RWPE1 (cell line): ENCODE measurements around the gene ZNF205.

Experiments used
- CTCF ChIA-PET: fragments of 350-600 bp; sonication (Branson Sonifier 250); formaldehyde crosslinking; extraction: SDS; loops from one replicate; lab custom pipeline; 2021; lab: Yijun Ruan, JAX
- POLR2A ChIA-PET: fragments of 400-600 bp; formaldehyde crosslinking; extraction: SDS; loops from one replicate; lab custom pipeline; 2020; ENCODE audit warnings: antibody characterized with exemption; ENCODE audit not compliant: low non-redundant PET; lab: Yijun Ruan, JAX
- DNase-seq: peaks from one replicate; pipeline ENCODE4 v3.0.0; 2012; ENCODE audit warnings: low spot score
- H3K27ac ChIP-seq: fragments of 450-650 bp; 2 replicates; pipeline ENCODE4 v1.5.1; 2017
- TF ChIP-seq, protein P1 (sequence below): fragments of 450-650 bp; conservative IDR thresholded peaks from 2 replicates; pipeline ENCODE4 v1.5.1; 2017; ENCODE audit warnings: low read depth, mild to moderate bottlenecking

The ZNF205 gene

DNA sequence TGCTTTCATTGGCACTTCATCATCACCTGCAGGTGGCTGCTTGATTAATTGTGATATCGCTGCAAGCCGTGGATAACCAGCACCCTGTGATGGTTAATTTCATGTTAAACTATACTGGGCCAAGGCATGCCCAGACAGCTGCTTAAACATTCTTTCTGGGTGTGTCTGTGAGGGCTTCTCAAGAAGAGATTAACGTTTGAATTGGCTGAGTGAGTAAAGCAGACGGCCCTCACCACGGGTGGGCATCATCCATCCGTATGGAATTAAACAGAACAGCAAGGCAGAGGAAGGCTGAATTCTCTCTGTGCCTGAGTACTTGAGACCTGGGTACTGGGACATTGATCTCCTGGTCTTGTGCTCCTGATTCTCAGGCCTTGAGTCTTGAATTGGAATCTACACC lies 15.4 kb downstream of the ZNF205 start:
- ChIA-PET POLR2A (no interaction called here), CTCF (interaction anchor here (0.6 to 3.5 kb wide), 5 partner anchors 13 to 867 kb away, joined by 3 to 48 read pairs (median 4); no protein-coding TSS in a partner anchor)
- TF ChIP-seq, protein P1, sequence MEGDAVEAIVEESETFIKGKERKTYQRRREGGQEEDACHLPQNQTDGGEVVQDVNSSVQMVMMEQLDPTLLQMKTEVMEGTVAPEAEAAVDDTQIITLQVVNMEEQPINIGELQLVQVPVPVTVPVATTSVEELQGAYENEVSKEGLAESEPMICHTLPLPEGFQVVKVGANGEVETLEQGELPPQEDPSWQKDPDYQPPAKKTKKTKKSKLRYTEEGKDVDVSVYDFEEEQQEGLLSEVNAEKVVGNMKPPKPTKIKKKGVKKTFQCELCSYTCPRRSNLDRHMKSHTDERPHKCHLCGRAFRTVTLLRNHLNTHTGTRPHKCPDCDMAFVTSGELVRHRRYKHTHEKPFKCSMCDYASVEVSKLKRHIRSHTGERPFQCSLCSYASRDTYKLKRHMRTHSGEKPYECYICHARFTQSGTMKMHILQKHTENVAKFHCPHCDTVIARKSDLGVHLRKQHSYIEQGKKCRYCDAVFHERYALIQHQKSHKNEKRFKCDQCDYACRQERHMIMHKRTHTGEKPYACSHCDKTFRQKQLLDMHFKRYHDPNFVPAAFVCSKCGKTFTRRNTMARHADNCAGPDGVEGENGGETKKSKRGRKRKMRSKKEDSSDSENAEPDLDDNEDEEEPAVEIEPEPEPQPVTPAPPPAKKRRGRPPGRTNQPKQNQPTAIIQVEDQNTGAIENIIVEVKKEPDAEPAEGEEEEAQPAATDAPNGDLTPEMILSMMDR, result no peak
- peak overlapping the region; percentile 72 for H3K27ac ChIP-seq
- DNase-seq, result no peak

DNA sequence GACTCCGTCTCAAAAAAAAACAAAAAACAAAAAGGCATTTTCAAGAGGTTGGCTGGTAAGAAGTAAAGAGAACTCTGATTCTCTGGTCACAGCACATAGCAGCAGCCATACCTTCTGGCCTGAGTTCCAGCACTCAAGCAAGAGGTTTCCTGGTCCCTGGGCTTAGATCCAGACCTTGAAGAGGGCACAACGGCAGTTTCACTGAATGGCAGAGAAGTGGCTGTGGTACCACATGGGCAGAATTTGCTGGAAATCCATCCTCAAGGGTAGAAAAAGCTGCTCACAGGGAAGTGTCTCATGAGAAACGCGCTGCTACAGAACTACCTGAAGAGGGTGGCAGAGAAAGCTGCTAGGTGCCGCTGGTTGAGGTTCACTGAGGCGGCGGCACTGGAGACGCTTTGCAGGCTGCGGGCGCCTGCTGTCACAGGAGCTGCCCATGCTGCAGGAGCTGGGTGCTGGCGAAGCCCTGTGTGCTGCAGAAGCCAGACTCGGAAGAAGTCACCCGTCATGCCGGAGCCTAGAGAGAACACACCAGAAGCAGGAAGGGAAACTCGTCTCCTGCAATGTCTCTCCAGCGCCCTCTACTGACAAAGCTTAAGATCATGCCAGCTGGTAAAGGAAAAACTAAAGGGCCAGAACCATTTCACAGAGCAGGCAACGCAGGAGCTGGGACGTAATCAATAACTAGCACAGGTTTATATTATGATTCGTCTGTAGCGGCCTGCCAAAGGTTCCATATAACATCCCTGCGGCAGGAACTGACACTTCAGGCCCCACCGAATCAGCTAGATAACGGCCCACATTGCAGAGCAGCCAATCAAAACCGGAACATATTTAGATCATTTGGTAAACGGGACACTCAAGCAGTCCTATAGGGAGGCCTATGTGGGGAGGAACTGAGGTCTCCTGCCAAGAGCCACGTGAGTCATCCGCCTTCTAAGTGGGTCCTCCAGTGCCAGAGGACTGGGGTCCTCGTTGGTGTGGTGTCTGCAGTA lies 17.0 kb downstream of the ZNF205 start:
- ChIA-PET CTCF (interaction anchor here (0.6 to 3.5 kb wide), 20 partner anchors 10 to 134 kb away, joined by 3 to 48 read pairs (median 4); no protein-coding TSS in a partner anchor), POLR2A (interaction anchor here (0.7 kb wide), 1 partner anchor 71 kb away, joined by 4 read pairs; no protein-coding TSS in a partner anchor)
- H3K27ac ChIP-seq, result peak overlapping the region; percentile 84
- TF ChIP-seq, protein P1, result peak; percentile 95
- DNase-seq, result peak; percentile 33

DNA sequence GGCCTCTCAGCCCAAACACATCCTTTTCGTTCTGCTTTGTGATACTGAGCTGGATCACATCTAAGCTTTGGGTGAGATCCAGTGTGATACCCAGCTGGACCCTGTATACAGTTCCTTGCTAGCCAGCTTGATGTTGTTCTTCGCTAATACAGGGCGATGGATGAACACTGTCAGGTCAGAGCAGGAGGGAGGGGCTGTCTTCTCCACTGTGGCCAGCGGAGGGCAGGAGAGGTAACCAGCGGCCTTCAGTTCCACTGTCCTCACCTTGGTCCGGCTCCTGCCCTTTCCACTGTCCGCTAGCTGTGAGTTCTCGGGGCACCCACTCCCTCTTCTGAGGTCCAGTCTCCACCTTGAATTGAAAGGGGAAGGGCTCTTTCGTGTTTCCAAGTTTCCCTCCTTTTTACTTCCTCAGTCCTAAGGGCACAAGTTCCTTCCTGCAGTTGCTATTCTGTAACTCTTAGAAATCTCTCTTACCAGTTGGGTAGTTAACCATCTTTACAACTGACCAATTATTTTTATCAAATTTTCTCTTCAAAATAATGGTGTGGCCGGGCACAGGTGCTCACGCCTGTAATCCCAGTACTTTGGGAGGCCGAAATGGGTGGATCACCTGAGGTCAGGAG lies 19.5 kb downstream of the ZNF205 start:
- H3K27ac ChIP-seq, result peak overlapping the region; percentile 32; the same call in 1 of the 2 replicates
- POLR2A ChIA-PET, result no interaction called here
- DNase-seq, result peak; percentile 23
- TF ChIP-seq, protein P1, result peak; percentile 63
- CTCF ChIA-PET, result interaction anchor here (0.5 to 1.2 kb wide), 4 partner anchors 9 to 51 kb away, joined by 3 to 5 read pairs (median 3); no protein-coding TSS in a partner anchor

DNA sequence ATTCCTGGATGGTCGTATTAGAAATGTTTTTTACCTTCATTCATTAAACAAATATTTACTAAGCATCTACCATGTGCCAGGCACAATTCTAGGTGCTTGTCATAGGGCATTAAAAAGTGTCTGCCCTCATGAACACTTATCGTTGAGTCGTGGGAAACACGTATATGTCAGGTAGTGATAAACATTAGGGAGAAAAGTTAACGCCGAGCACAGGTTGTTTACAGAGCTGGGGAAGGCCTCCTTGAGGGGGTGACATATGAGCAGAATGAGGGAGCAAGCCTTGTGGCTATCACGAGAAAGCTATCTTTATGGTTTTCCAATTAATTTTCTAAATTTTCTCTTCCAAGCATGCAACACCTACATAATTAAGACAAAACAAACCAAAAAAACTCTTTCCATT lies 21.5 kb downstream of the ZNF205 start:
- peak overlapping the region; percentile 86 for H3K27ac ChIP-seq
- POLR2A ChIA-PET, result no interaction called here
- CTCF ChIA-PET, result interaction anchor here (0.9 to 2.0 kb wide), 2 partner anchors 102 to 105 kb away, joined by 4 to 6 read pairs; no protein-coding TSS in a partner anchor
- DNase-seq, result no peak
- TF ChIP-seq, protein P1, result no peak

DNA sequence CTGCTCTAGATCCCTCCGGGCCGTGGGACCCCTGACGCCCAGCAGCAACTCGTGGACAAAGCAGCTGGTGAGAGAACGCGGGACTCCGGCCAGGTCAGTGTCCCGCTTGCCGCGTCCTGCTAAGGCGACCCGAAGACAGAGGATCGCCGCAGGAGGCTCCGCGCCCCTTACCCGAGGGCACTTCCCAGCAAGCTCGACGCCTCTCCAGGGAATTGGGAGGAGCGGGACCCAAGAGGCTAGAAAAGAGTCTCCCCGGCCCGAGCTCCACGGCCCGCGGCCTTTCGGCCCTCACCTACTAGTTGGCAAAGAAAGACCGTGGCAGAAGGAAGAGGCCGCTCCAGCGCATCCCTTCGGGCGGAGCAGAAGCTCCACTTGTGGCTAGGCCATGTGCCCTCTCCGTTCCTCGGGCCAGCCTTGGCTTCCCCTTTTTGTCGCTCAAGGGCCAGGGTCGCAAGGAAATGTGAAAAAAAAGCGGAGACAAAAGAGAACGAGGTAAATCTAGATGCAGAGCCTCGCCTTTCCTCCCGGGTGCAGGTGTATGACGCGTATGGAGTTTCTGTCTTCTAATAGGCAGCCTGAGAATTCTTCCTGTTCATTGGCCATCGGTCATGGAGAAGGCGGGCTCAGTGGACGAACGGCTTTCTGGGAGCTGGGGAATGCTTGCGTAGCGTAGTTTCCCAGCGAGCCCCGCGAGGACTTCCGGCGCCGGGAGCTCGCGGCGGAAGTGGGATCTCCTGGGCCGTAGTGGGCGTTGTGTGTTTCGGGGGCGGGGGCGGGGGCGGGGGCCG lies 22.1 kb downstream of the ZNF205 start, which contains the start of gene ZNF213:
TSS of gene ZNF213 (plus strand) at position 692 of the 788 bp plus-strand sequence. CDS start 2,252 bp downstream, outside the sequence.
- TF ChIP-seq, protein P1, result no peak
- DNase-seq, result peak; percentile 90
- peak within 1 kb of the TSS; percentile 86 for H3K27ac ChIP-seq
- CTCF ChIA-PET, result interaction anchor here (0.9 to 2.0 kb wide), 2 partner anchors 103 to 106 kb away, joined by 4 to 6 read pairs; no protein-coding TSS in a partner anchor
- POLR2A ChIA-PET, result interaction anchor here (0.5 to 1.3 kb wide), 3 partner anchors 13 to 70 kb away, joined by 3 to 7 read pairs (median 3); no protein-coding TSS in a partner anchor
